Renal cortical epithelial cell (primary cell): Measurements from ENCODE around the gene RRAS2. TPM values are rescaled to one million over a fixed set of nuclear protein-coding genes. Genes with fewer than 3 reads are reported as not detected.
A peak's percentile ranks its signal among the peaks of the same experiment; 100 is the strongest.
"Not testable (repeated sequence)": the region's sequence is repeated elsewhere in the genome, so short reads cannot be mapped to it uniquely, and the experiment has no call there.

Experiments used
- DNase-seq: peaks from one replicate; pipeline ENCODE4 v3.0.0-alpha.2; 2011; ENCODE audit warnings: low read depth
- total RNA-seq: library from RNA; depleted of rRNA; stranded (reverse); fragments of >200 nt; gene quantifications from 2 replicates; pipeline ENCODE4 v1.2.3, GENCODE V29; 2014

Gene RRAS2
- total RNA-seq, 1 donor from 2014 or later: 323 TPM

- DNase-seq: no peak
Measured at GRCh38 chr11:14371249-14371648, 12.3 kb upstream of the RRAS2 start.

DNA sequence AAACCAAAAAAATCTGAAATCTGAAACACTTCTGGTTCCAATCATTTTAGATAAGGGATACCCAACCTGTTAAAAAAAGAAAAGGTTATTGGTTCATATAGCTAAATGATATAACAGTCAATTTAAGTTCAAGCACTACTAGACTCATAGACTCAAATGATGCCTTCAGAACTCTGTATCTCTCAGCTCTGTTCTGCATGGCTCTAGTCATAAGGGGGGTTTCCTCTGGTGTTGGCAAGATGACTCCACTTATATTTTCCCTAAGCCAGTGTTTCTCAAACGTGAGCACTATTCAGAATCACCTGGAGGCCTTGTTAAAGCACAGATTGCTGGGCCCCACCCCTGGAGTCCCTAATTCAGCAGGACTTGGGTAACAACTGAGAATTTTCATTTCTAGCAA is 11.5 kb upstream of the RRAS2 start:
- no peak for DNase-seq

- DNase-seq: no peak
Measured at GRCh38 chr11:14369598-14369997, 10.6 kb upstream of the RRAS2 start.

GRCh38 chr11:14366936-14367335 is 8.0 kb upstream of the RRAS2 start:
- no peak for DNase-seq

GRCh38 chr11:14364322-14364721 is 5.3 kb upstream of the RRAS2 start:
- DNase-seq: no peak

GRCh38 chr11:14362611-14363010 is 3.6 kb upstream of the RRAS2 start:
- no peak for DNase-seq

- DNase-seq: no peak
Measured at GRCh38 chr11:14361951-14362350, 3.0 kb upstream of the RRAS2 start.

DNA sequence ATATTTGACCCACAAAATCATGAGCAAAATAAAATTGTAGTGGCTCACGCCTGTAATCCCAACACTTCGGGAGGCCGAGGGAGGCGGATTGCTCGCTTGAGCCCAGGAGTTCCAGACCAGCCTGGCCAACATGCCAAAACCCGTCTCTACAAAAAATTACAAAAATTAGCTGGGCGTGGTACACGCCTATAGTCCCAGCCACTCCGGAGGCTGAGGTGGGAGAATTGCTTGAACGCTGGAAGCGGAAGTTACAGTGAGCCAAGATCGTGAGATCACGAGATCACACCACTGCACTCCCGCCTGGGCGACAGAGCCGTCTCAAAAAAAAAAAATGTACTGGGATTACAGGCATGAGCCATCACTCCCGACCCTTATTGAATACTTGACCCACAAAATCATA is 2.0 kb upstream of the RRAS2 start:
- DNase-seq: no peak

- DNase-seq: peak; percentile 41
Measured at GRCh38 chr11:14359501-14360031, 583 bp upstream of the RRAS2 start.

DNA sequence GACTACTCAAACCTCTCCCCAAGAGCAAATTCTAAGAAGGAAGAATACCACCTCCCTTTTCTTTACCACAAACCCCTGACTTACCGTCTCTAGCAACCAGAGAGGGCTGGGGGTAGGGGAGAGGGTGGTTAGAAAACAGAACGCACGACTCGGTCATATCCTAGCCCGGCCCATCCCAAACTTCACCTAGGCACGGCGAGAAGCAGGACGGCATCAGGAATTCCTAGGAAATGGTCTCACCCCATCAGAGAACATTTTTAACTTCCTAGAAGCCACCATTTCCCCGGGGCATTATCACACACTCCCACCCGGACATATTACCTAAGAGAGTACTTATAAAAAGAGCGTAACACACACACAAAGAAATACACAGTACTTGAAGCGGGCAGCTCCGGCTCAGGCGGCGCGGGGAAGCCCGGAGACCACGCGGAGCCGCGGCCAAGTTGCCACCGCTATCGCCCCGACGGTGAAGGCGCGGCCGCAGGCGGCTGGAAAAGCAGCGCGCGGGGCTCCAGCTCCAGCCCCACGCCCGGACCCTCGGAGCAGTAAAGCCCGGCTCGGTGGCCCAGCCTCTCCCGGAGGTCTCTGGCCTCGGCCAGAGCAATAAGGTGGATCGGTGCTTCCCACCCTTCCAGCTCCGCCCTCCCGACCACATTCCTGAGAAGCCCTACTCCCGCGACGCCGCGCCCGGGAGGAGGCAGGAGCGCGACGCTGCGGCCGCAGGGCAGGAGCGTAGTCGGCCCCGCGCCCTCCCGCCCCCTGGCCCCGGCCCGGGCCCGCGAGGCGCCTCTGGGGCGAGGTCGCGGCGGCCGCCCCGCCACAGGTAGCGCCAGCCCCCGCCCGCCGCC is 878 bp downstream of the RRAS2 start:
- peak; percentile 55 for DNase-seq

DNA sequence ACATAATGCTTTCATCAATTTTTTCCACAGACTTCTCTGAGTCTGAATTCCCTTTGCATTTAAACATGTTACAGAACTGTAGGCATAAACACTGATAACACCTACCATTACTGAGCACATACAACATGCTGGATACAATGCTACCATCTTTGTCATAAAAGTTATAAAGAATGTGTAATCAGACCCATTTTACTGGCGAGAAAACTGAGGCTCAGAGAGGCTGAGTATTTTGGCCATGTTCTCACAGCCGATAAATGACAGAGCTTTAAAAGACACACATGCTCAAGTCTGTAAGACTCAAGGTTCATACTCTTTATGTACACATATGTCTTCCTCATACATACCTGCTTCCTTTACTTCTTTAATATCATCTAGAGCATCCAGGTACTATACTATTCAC is 2.6 kb downstream of the RRAS2 start:
- DNase-seq: no peak

- not testable (repeated sequence) for DNase-seq
Measured at GRCh38 chr11:14354604-14355003, 4.4 kb downstream of the RRAS2 start.

GRCh38 chr11:14350716-14351238 is 8.2 kb downstream of the RRAS2 start:
- no peak for DNase-seq

GRCh38 chr11:14350215-14350614 is 8.8 kb downstream of the RRAS2 start:
- no peak for DNase-seq

DNA sequence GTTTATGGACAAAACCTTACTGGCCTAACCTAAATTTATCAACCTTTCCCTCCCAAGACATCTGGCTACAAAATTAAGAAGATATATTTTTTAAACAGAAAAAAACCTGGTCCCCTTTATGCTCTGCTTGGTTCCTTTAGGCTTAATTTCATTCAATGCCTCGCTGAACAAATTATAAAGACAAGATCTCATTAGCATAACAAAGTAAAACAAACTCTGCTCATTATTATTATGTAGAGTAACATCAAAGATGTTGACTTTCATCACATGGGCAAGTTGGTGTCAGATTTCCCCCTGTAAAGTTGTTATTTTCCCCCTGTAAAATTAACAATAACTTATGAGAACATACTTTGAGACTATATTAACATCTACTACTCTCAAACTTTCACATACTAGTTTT is 11.0 kb downstream of the RRAS2 start:
- no peak for DNase-seq

GRCh38 chr11:14347494-14347893 is 11.5 kb downstream of the RRAS2 start:
- DNase-seq: no peak

GRCh38 chr11:14346303-14346955 is 12.6 kb downstream of the RRAS2 start:
- DNase-seq: no peak

DNA sequence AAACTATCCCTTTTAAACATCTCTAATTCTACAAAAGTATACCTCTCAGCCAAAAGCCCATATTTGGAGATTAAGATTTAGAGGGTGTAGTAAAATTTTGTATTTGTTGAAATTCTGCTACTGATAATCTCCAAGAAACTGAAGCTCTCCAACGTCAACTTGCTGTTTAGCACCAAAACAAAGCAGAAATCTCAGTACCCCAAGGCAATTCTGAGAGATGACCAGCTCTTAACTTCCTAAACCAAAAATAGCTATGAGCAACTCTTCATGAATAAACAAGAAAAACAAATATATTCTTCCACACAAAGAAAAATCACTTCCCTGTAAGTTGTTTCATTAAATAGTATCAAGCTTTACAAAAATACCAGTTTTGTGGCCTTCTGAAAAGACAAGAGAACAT is 13.3 kb downstream of the RRAS2 start:
- no peak for DNase-seq

DNA sequence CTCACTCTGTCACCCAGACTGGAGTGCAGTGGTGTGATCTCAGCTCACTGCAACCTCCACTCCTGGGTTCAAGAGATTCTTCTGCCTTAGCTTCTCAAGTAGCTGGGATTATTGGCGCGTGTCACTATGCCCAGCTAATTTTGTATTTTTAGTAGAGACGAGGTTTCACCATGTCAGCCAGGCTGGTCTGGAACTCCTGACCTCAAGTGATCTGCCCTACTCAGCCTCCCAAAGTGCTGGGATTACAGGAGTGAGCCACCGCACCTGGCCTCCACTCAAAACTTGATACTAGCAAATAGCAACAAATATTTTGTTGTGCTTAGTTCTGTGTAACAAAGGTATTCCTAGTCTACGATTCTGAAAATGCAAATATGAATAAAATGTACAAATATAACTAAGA is 14.0 kb downstream of the RRAS2 start:
- DNase-seq: not testable (repeated sequence)

DNA sequence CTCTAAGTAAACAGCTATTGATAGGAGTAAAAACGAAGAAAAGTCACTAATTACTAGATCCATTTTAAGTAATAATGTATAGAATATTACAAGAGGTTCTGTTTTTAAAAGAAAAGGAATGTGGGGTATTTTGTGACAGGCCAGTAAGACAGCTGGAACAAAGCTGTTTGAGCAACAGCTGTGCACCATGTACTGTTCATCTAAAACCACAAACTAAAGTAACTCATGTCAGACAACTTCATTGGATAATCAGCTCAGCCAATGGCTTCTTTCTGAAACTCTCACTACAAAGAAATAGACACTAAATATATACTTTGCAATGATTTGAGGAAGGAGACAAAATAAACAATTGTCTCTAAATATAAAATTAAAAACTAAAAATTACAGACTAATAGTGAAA is 16.1 kb downstream of the RRAS2 start:
- peak; percentile 57 for DNase-seq

GRCh38 chr11:14341968-14342367 is 17.0 kb downstream of the RRAS2 start:
- no peak for DNase-seq

- no peak for DNase-seq
Measured at GRCh38 chr11:14340721-14341120, 18.3 kb downstream of the RRAS2 start.

GRCh38 chr11:14339356-14339755 is 19.6 kb downstream of the RRAS2 start:
- no peak for DNase-seq
